Lower leg skin (tissue), 4 donors: Measurements from ENCODE around the gene PTPN3. TPM values are rescaled to one million over a fixed set of nuclear protein-coding genes. Genes with fewer than 3 reads are reported as not detected.

ENCODE experiments used
- DNase-seq, 2 donors: peaks; one replicate each; pipeline ENCODE4 v3.0.0-alpha.2; 2019; ENCODE audit warnings: low spot score in 2 of 2
- H3K4me3 ChIP-seq: fragments of 200-600 bp; sonication (generic); 2 replicates; pipeline ENCODE4 v1.5.1; 2017; ENCODE audit warnings: mild to moderate bottlenecking, low read depth; ENCODE audit not compliant: poor library complexity, severe bottlenecking
- CTCF ChIP-seq, 3 donors: fragments of 450-650 bp; IDR thresholded peaks; one replicate each; pipeline ENCODE4 v1.5.1; 2016; ENCODE audit warnings: antibody characterized with exemption in 3 of 3, mild to moderate bottlenecking in 3 of 3, moderate library complexity in 2 of 3
- POLR2A ChIP-seq, 2 donors: fragments of 450-650 bp; IDR thresholded peaks; one replicate each; pipeline ENCODE4 v1.6.1; 2016 to 2017; ENCODE audit warnings: antibody characterized with exemption in 2 of 2, mild to moderate bottlenecking in 1 of 2, moderate library complexity in 1 of 2
- WGBS, 2 donors: methylation state at CpG; one replicate each; pipeline ENCODE4 v1.1.5; 2018; 5-methylcytosine and 5-hydroxymethylcytosine counted together
- intact Hi-C: fragments of 100-400 bp; cut with DNase I; formaldehyde crosslinking; loops from one replicate; pipeline ENCODE4 v1.15.0; 2023; ENCODE audit warnings: low total_unique reads
- total RNA-seq, 4 donors: library from RNA; depleted of rRNA; stranded (reverse); fragments of >200 nt; gene quantifications; one replicate each; pipeline ENCODE4 v1.1.0, GENCODE V29; 2016

PTPN3 gene
- total RNA-seq, 4 donors from 2014 or later, result 36.4 to 44.5 (median 40.7) TPM

DNA sequence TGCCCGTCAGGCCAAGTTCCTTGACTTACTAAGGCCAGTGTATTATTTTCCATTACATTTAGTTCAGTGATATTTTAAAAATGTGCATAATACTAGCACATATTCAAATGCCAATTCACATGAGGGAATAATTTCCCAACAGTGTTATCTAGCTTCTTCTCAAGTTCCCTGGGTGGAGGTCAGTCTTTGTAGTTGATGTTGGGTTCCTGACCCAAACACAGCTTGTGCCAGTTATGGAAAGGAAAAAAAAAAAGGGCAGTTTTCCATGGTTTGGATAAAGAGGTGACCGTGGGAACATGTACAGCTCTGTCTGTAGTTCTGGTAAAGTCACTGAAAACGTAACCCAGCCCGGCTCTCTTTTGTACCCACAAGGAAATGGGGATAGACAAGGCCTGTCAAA is 11.5 kb upstream of the PTPN3 start:
- no peak for TF ChIP-seq POLR2A (IDR thresholded peaks at IDR 0.05)
- no peak for TF ChIP-seq CTCF (IDR thresholded peaks at IDR 0.05)
- intact Hi-C loops, result no loop called here
- no peak overlapping the region for H3K4me3 ChIP-seq
- 54 to 63% methylated on average over 4 of the region's 4 CpGs for WGBS, 2 donors
- no peak for DNase-seq

GRCh38 chr9:109507421-109507838 is 9.3 kb upstream of the PTPN3 start:
- 73 to 79% methylated on average over 9 of the region's 9 CpGs for WGBS, 2 donors
- intact Hi-C loops, result no loop called here
- H3K4me3 ChIP-seq, result no peak overlapping the region
- TF ChIP-seq CTCF (IDR thresholded peaks at IDR 0.05), result no peak
- TF ChIP-seq POLR2A (IDR thresholded peaks at IDR 0.05), result no peak
- no peak for DNase-seq

DNA sequence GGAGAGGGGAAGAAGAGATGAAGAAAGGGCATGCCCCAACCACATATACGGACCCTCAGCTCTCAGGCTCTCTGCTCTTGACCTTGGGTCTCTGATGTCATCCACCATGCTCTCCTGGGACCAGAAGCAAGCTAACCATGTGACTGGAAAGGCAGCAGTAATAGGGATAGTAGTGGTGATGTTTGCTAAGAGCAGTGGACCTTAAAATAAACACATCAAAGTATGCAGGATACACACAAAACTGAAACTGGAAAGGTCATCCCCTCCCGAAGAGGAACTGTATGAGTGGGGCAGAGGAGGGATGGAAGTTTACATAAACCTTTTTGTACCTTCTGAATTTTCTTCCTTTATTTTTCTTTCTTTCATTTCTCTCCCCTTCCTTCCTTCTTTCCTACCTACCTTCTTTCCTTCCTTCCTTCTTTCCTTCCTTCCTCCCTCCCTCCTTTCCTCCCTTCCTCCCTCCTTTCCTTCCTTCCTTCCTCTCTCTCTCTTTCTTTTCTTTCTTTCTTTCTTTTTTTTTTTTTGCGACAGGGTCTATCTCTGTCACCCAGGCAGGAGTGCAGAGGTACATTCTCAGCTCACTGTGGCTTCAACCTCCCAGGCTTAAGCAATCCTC is 8.1 kb upstream of the PTPN3 start:
- intact Hi-C loops, result no loop called here
- TF ChIP-seq CTCF (IDR thresholded peaks at IDR 0.05), result no peak
- TF ChIP-seq POLR2A (IDR thresholded peaks at IDR 0.05), result no peak
- DNase-seq, result no peak
- 69 to 77% methylated on average over 3 of the region's 3 CpGs for WGBS, 2 donors
- H3K4me3 ChIP-seq, result no peak overlapping the region

DNA sequence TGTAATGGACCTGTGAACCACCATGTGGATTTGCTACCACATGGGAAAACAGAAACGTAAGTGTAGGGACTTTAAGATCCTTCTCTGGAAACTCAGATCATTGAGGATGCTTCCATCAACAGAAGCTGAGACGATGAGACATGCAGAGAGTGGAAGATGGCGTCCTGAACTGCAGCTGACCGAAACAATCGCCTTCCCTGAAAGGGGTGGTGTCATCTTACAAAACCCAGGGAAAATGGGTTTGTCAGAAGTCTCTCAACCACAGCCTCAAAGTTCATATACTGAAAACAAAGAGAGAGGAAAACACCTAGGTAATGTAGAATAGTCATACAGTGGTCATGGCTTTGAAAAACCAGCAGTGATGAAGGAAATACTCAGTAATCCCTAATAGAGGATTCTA is 6.6 kb upstream of the PTPN3 start:
- intact Hi-C loops, result no loop called here
- no peak for DNase-seq
- 72 to 76% methylated on average over 5 of the region's 5 CpGs for WGBS, 2 donors
- H3K4me3 ChIP-seq, result no peak overlapping the region
- TF ChIP-seq POLR2A (IDR thresholded peaks at IDR 0.05), result no peak
- no peak for TF ChIP-seq CTCF (IDR thresholded peaks at IDR 0.05)

DNA sequence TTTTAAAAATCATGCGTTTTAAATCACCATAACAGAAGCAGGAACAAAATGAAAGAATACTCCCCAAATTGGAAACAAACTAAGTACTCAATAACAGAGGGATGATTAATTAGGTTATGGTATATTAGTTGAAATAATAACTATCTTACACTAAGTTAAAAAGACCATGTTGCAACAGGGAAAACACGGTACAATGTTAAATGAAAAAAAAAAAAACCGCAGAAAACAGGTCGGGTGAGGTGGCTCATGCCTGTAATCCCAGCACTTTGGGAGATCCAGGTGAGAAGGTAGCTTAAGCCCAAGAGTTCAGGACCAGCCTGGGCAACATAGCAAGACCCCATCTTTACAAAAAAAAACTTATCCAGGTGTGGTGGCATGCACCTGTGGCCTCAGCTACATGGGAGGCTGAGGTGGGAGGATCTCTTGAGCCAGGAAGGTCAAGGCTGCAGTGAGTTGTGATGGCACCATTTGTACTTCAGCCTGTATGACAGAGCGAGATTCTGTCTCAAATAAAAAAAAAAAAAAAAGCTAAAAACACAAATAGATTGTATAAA is 2.4 kb upstream of the PTPN3 start:
- H3K4me3 ChIP-seq, result no peak overlapping the region
- WGBS, 2 donors, result 57% methylated on average over 5 of the region's 5 CpGs
- intact Hi-C loops, result no loop called here
- TF ChIP-seq POLR2A (IDR thresholded peaks at IDR 0.05), result no peak
- TF ChIP-seq CTCF (IDR thresholded peaks at IDR 0.05), result no peak
- DNase-seq, result no peak
